ENCODE results near the gene PJVK. TPM values are rescaled to one million over a fixed set of nuclear protein-coding genes. Genes with fewer than 3 reads are reported as not detected.

The PJVK gene
- not detected for total RNA-seq

- intact Hi-C loops (cut with DNase I) = loop anchor here (1.0 to 5.0 kb wide), 5 partner anchors 27 to 1239 kb away; partner anchors contain the start of genes FKBP7 and HNRNPA3
- H3K4me1 ChIP-seq = peaks cover 7 to 20% of the 10 kb centered on the region in 2 donors
- DNase-seq (ENCODE audit: low spot score in 2 of 2) = peak; percentile 91 to 98
- no peaks in the 10 kb centered on the region for H3K27me3 ChIP-seq
- peak within 1 kb of the TSS; percentile 93 to 96 for H3K4me3 ChIP-seq
- H3K27ac ChIP-seq = peak within 1 kb of the TSS; percentile 98 to 99
- TF ChIP-seq CTCF (IDR thresholded peaks at IDR 0.05) = no peak
- peaks cover 5 to 6% of the 10 kb centered on the region in 2 donors for H3K36me3 ChIP-seq
- H3K9me3 ChIP-seq = no peaks in the 10 kb centered on the region
These were observed at the start of gene PJVK, which contains the start of gene PRKRA for GRCh38 chr2:178450774-178451525. Gene PJVK (plus strand): TSS chr2:178451378. CDS start chr2:178453410, 2,032 bp downstream. Gene PRKRA (minus strand): TSS chr2:178451175. CDS start chr2:178451030, 145 bp downstream.

- Histone ChIP-seq H3K27ac (no peak overlapping the region), H3K27me3 (no peaks in the 10 kb centered on the region), H3K4me1 (no peaks in the 10 kb centered on the region), H3K4me3 (no peak overlapping the region), H3K9me3 (no peaks in the 10 kb centered on the region), H3K36me3 (no peaks in the 10 kb centered on the region)
- TF ChIP-seq CTCF (IDR thresholded peaks at IDR 0.05) = no peak
- DNase-seq (ENCODE audit: low spot score in 2 of 2) = no peak
- intact Hi-C loops (cut with DNase I) = no loop called here
These were observed 49.2 kb upstream of the PJVK start for GRCh38 chr2:178401994-178402437.

- Histone ChIP-seq H3K27ac (no peak overlapping the region), H3K4me3 (no peak overlapping the region), H3K4me1 (no peaks in the 10 kb centered on the region), H3K36me3 (no peaks in the 10 kb centered on the region), H3K27me3 (no peaks in the 10 kb centered on the region), H3K9me3 (no peaks in the 10 kb centered on the region)
- DNase-seq (ENCODE audit: low spot score in 2 of 2) = no peak
- intact Hi-C loops (cut with DNase I) = no loop called here
- no peak for TF ChIP-seq CTCF (IDR thresholded peaks at IDR 0.05)
These were observed 47.4 kb upstream of the PJVK start for GRCh38 chr2:178403671-178404306.

GRCh38 chr2:178404368-178404767, 46.8 kb upstream of the PJVK start:
- TF ChIP-seq CTCF (IDR thresholded peaks at IDR 0.05) = no peak
- Histone ChIP-seq H3K9me3 (no peaks in the 10 kb centered on the region), H3K4me3 (no peak overlapping the region), H3K27me3 (no peaks in the 10 kb centered on the region), H3K36me3 (no peaks in the 10 kb centered on the region), H3K27ac (no peak overlapping the region), H3K4me1 (no peaks in the 10 kb centered on the region)
- no peak for DNase-seq (ENCODE audit: low spot score in 2 of 2)
- intact Hi-C loops (cut with DNase I) = no loop called here

- no peaks in the 10 kb centered on the region for H3K27me3 ChIP-seq
- no peaks in the 10 kb centered on the region for H3K4me1 ChIP-seq
- H3K36me3 ChIP-seq = no peaks in the 10 kb centered on the region
- H3K27ac ChIP-seq = no peak overlapping the region
- intact Hi-C loops (cut with DNase I) = no loop called here
- H3K9me3 ChIP-seq = no peaks in the 10 kb centered on the region
- no peak for DNase-seq (ENCODE audit: low spot score in 2 of 2)
- H3K4me3 ChIP-seq = no peak overlapping the region
- no peak for TF ChIP-seq CTCF (IDR thresholded peaks at IDR 0.05)
These were observed 41.9 kb upstream of the PJVK start for GRCh38 chr2:178409261-178409660.
